A549 (cell line): ENCODE measurements around the gene MORN1. TPM values are rescaled to one million over a fixed set of nuclear protein-coding genes. Genes with fewer than 3 reads are reported as not detected.

Source experiments
- ATAC-seq, 2 experiments: fragments of 200-7000 bp in 1 of 2; fragments of >200 bp in 1 of 2; cut with Nextera tagmentation in 1 of 2; cut with Tn5 transposase in 1 of 2; 3 replicates each; pipeline versions ENCODE4 v1.8.0 to v1.9.1; 2018 to 2020; ENCODE audit warnings: mild to moderate bottlenecking in 1 of 2, moderate library complexity in 1 of 2
- CTCF ChIA-PET: fragments of 300-600 bp; sonication (Branson Sonifier 250); formaldehyde crosslinking; extraction: SDS; loops from one replicate; lab custom pipeline; 2021; ENCODE audit warnings: antibody characterized with exemption, inconsistent platforms; lab: Yijun Ruan, JAX
- POLR2A ChIA-PET: fragments of 350-600 bp; formaldehyde crosslinking; extraction: SDS; loops from one replicate; lab custom pipeline; 2021; ENCODE audit warnings: antibody characterized with exemption, inconsistent platforms; lab: Yijun Ruan, JAX
- DNase-seq, 2 experiments: peaks; one replicate each; pipeline versions ENCODE4 v3.0.0 to v3.0.0-alpha.2; 2011 to 2016; ENCODE audit warnings: low read depth in 1 of 2, low spot score in 1 of 2
- FAIRE-seq: peaks from 2 replicates; lab custom pipeline; 2011; peaks lifted over from hg19 to GRCh38; lab: Jason Lieb, UNC
- H3K27ac ChIP-seq, 2 experiments: fragments of >200 bp; sonication (Bioruptor Twin); formaldehyde crosslinking; 3 replicates each; pipeline ENCODE4 v1.5.1; 2016 to 2017
- H3K4me1 ChIP-seq: fragments of >200 bp; sonication (Bioruptor Twin); formaldehyde crosslinking; 3 replicates; pipeline ENCODE4 v1.6.1; 2016
- H3K4me2 ChIP-seq: fragments of >200 bp; sonication (Bioruptor Twin); formaldehyde crosslinking; 3 replicates; pipeline ENCODE4 v1.6.1; 2016
- H3K4me3 ChIP-seq: fragments of >200 bp; sonication (Bioruptor Twin); formaldehyde crosslinking; 3 replicates; pipeline ENCODE4 v1.5.1; 2016
- H3K9me3 ChIP-seq: fragments of >200 bp; sonication (Bioruptor Twin); formaldehyde crosslinking; 3 replicates; pipeline ENCODE4 v1.6.1; 2016
- BHLHE40 ChIP-seq: IDR thresholded peaks from 2 replicates; pipeline ENCODE4 v1.6.1; 2012; ENCODE audit warnings: low read depth, low read length, inconsistent platforms
- CBX8 ChIP-seq: fragments of 200-600 bp; sonication (generic); IDR thresholded peaks from 2 replicates; pipeline ENCODE4 v1.6.1; 2016
- CHD2 ChIP-seq: fragments of 150-350 bp; IDR thresholded peaks from 2 replicates; pipeline ENCODE4 v1.6.1; 2014; ENCODE audit warnings: low read length; ENCODE audit not compliant: partially characterized antibody
- CHD4 ChIP-seq: fragments of 200-600 bp; sonication (generic); IDR thresholded peaks from 2 replicates; pipeline ENCODE4 v1.6.1; 2016; ENCODE audit warnings: antibody characterized with exemption, mild to moderate bottlenecking, borderline replicate concordance
- CTCF ChIP-seq: fragments of >200 bp; sonication (Bioruptor Twin); formaldehyde crosslinking; IDR thresholded peaks from 3 replicates; pipeline ENCODE4 v1.5.1; 2016
- EHF ChIP-seq: fragments of 250-450 bp; sonication (Bioruptor Pico); IDR thresholded peaks from 2 replicates; pipeline ENCODE4 v1.5.0; 2020; ENCODE audit warnings: mild to moderate bottlenecking
- FOSL2 ChIP-seq, 2 experiments: fragments of 450-650 bp in 1 of 2; fragments of >200 bp in 1 of 2; sonication (Bioruptor Twin) in 1 of 2; formaldehyde crosslinking; IDR thresholded peaks; 2 replicates each; pipeline versions ENCODE4 v1.5.0 to v1.6.1; 2016 to 2020; ENCODE audit warnings: mild to moderate bottlenecking in 1 of 2, moderate library complexity in 1 of 2
- FOXS1 ChIP-seq: fragments of 250-450 bp; sonication (Bioruptor Pico); IDR thresholded peaks from 2 replicates; pipeline ENCODE4 v1.5.0; 2020; ENCODE audit warnings: mild to moderate bottlenecking, moderate library complexity
- GATA3 ChIP-seq: IDR thresholded peaks from 2 replicates; pipeline ENCODE4 v1.6.1; 2012; ENCODE audit warnings: borderline replicate concordance
- HDAC2 ChIP-seq: fragments of 200-600 bp; sonication (generic); IDR thresholded peaks from 2 replicates; pipeline ENCODE4 v1.6.1; 2016
- HEYL ChIP-seq: fragments of 250-450 bp; sonication (Bioruptor Pico); IDR thresholded peaks from 2 replicates; pipeline ENCODE4 v1.8.0; 2021; ENCODE audit warnings: mild to moderate bottlenecking, moderate library complexity
- HOXA7 ChIP-seq: fragments of 250-450 bp; sonication (Bioruptor Pico); IDR thresholded peaks from 2 replicates; pipeline ENCODE4 v1.5.0; 2020; ENCODE audit warnings: mild to moderate bottlenecking, moderate library complexity
- JUN ChIP-seq, 2 experiments: fragments of >200 bp; sonication (Bioruptor Twin); formaldehyde crosslinking; IDR thresholded peaks; 2 replicates in 1 of 2; 3 replicates in 1 of 2; pipeline ENCODE4 v1.6.1; 2016 to 2017
- KDM1A ChIP-seq: fragments of 200-600 bp; sonication (generic); IDR thresholded peaks from 2 replicates; pipeline ENCODE4 v1.6.1; 2016; ENCODE audit warnings: low read depth, mild to moderate bottlenecking
- MAFK ChIP-seq: fragments of 450-650 bp; IDR thresholded peaks from 2 replicates; pipeline ENCODE4 v1.6.1; 2014; ENCODE audit not compliant: partially characterized antibody
- MYC ChIP-seq: IDR thresholded peaks from 2 replicates; pipeline ENCODE4 v1.6.1; 2012; ENCODE audit warnings: mild to moderate bottlenecking, inconsistent platforms, low read length, improper control_type of control experiment, borderline replicate concordance
- PBX3 ChIP-seq: IDR thresholded peaks from 2 replicates; pipeline ENCODE4 v1.6.1; 2012
- PHF8 ChIP-seq: fragments of 200-600 bp; sonication (generic); IDR thresholded peaks from 2 replicates; pipeline ENCODE4 v1.6.1; 2016; ENCODE audit warnings: low read depth, mild to moderate bottlenecking, antibody characterized with exemption, moderate library complexity, borderline replicate concordance
- POLR2A ChIP-seq: IDR thresholded peaks from 2 replicates; pipeline ENCODE4 v1.6.1; 2012; ENCODE audit warnings: mild to moderate bottlenecking, low read length
- POLR2AphosphoS2 ChIP-seq: conservative IDR thresholded peaks from 2 replicates; pipeline ENCODE4 v1.6.1; 2012; ENCODE audit warnings: low read length, improper control_type of control experiment, inconsistent platforms
- RAD21 ChIP-seq, 2 experiments: fragments of >200 bp in 1 of 2; sonication (Bioruptor Twin) in 1 of 2; formaldehyde crosslinking in 1 of 2; IDR thresholded peaks in 1 of 2; conservative IDR thresholded peaks in 1 of 2; 2 replicates in 1 of 2; 3 replicates in 1 of 2; pipeline ENCODE4 v1.6.1; 2012 to 2018; ENCODE audit warnings: inconsistent platforms in 1 of 2
- RCOR1 ChIP-seq: fragments of 150-350 bp; IDR thresholded peaks from 2 replicates; pipeline ENCODE4 v1.6.1; 2014; ENCODE audit warnings: antibody characterized with exemption, low read length, low read depth
- SMC3 ChIP-seq: fragments of >200 bp; sonication (Bioruptor Twin); formaldehyde crosslinking; IDR thresholded peaks from 3 replicates; pipeline ENCODE4 v1.6.1; 2018; ENCODE audit warnings: inconsistent platforms
- TFCP2L1 ChIP-seq: fragments of 250-450 bp; sonication (Bioruptor Pico); IDR thresholded peaks from 2 replicates; pipeline ENCODE4 v1.5.0; 2021; ENCODE audit warnings: mild to moderate bottlenecking
- USF2 ChIP-seq: fragments of 450-650 bp; IDR thresholded peaks from 2 replicates; pipeline ENCODE4 v1.6.1; 2014; ENCODE audit warnings: antibody characterized with exemption
- ZC3H11A ChIP-seq: fragments of 450-650 bp; IDR thresholded peaks from 2 replicates; pipeline ENCODE4 v1.6.1; 2014; ENCODE audit warnings: antibody characterized with exemption, mild to moderate bottlenecking
- ZNF302 ChIP-seq: fragments of 250-450 bp; sonication (Bioruptor Pico); IDR thresholded peaks from 2 replicates; pipeline ENCODE4 v1.9.0; 2021; ENCODE audit warnings: inconsistent platforms, mild to moderate bottlenecking, moderate library complexity
- ZSCAN20 ChIP-seq: fragments of 250-450 bp; sonication (Bioruptor Pico); IDR thresholded peaks from 2 replicates; pipeline ENCODE4 v1.8.0; 2022; ENCODE audit warnings: mild to moderate bottlenecking, moderate library complexity
- WGBS: methylation state at CpG from one replicate; pipeline ENCODE4 v1.1.6; 2017; ENCODE audit errors: missing lambda C conversion rate; 5-methylcytosine and 5-hydroxymethylcytosine counted together
- polyA plus RNA-seq, 4 experiments: library from polyadenylated mRNA; depleted of rRNA in 3 of 4; stranded (reverse); fragments of >200 nt; fragmentation: RNase III in 1 of 4; extraction: RNeasy Plus Mini Kit Qiagen cat#74134 plus additional on column Dnase treatment in 1 of 4; gene quantifications; 2 replicates in 3 of 4; 3 replicates in 1 of 4; pipeline ENCODE4 v1.2.3, GENCODE V29; 2011 to 2017
- TF ChIP-seq, protein P1 (sequence below): fragments of 250-450 bp; sonication (Bioruptor Pico); IDR thresholded peaks from 2 replicates; pipeline ENCODE4 v1.5.0; 2021; ENCODE audit warnings: mild to moderate bottlenecking, moderate library complexity, borderline replicate concordance
- TF ChIP-seq, protein P2 (sequence below): IDR thresholded peaks from 2 replicates; pipeline ENCODE4 v1.6.1; 2012
- TF ChIP-seq, protein P3 (sequence below): fragments of >200 bp; sonication (Bioruptor Twin); formaldehyde crosslinking; IDR thresholded peaks from 3 replicates; pipeline ENCODE4 v1.6.1; 2016
- TF ChIP-seq, protein P4 (sequence below): fragments of >200 bp; sonication (Bioruptor Twin); formaldehyde crosslinking; IDR thresholded peaks from 2 replicates; pipeline ENCODE4 v1.6.1; 2016

The MORN1 gene
- polyA plus RNA-seq, 2 of the 4 experiments (the other 2 are of a cell fraction) = 6.9 to 8.9 TPM

- Histone ChIP-seq H3K4me2 (no peak overlapping the region), H3K9me3 (no peaks in the 10 kb centered on the region), H3K27ac (0 out of 6 replicates have a peak overlapping the region, but pooled peaks of 1 of the 2 experiments have one; percentile 21), H3K4me3 (no peak overlapping the region), H3K4me1 (0 out of 3 replicates have a peak, but pooled peaks cover 3% of the 10 kb centered on the region)
- WGBS = 75% methylated on average over 3 of the region's 7 CpGs
- ChIA-PET CTCF (no interaction called here), POLR2A (no interaction called here)
- FAIRE-seq (no peak), DNase-seq (no peak), ATAC-seq (peak in 1 of 2 experiments; percentile 16; a peak in 2 of 6 replicates)
- TF ChIP-seq, protein P1, sequence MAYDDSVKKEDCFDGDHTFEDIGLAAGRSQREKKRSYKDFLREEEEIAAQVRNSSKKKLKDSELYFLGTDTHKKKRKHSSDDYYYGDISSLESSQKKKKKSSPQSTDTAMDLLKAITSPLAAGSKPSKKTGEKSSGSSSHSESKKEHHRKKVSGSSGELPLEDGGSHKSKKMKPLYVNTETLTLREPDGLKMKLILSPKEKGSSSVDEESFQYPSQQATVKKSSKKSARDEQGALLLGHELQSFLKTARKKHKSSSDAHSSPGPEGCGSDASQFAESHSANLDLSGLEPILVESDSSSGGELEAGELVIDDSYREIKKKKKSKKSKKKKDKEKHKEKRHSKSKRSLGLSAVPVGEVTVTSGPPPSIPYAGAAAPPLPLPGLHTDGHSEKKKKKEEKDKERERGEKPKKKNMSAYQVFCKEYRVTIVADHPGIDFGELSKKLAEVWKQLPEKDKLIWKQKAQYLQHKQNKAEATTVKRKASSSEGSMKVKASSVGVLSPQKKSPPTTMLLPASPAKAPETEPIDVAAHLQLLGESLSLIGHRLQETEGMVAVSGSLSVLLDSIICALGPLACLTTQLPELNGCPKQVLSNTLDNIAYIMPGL (CRISPR knock-in tag) = no peak
- TF ChIP-seq PHF8 = no peak
- TF ChIP-seq RAD21 (conservative IDR thresholded peaks at IDR 0.05 in 1 of 2, IDR thresholded peaks at IDR 0.05 in 1 of 2) = no peak
- no peak for TF ChIP-seq RCOR1
- no peak for TF ChIP-seq FOXS1 (CRISPR knock-in tag)
- TF ChIP-seq TFCP2L1 = no peak
- no peak for TF ChIP-seq POLR2AphosphoS2
- no peak for TF ChIP-seq BHLHE40
- TF ChIP-seq HDAC2 = no peak
- TF ChIP-seq ZC3H11A = no peak
- TF ChIP-seq USF2 = no peak
- TF ChIP-seq MAFK = no peak
- TF ChIP-seq, protein P2, sequence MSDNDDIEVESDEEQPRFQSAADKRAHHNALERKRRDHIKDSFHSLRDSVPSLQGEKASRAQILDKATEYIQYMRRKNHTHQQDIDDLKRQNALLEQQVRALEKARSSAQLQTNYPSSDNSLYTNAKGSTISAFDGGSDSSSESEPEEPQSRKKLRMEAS = no peak
- TF ChIP-seq ZNF302 (CRISPR knock-in tag) = no peak
- no peak for TF ChIP-seq CHD2
- TF ChIP-seq CBX8 = no peak
- no peak for TF ChIP-seq FOSL2 (IDR thresholded peaks at IDR 0.05)
- no peak for TF ChIP-seq FOSL2 (CRISPR knock-in tag; IDR thresholded peaks at IDR 0.05)
- TF ChIP-seq HEYL (CRISPR knock-in tag) = no peak
- TF ChIP-seq CTCF = no peak
- TF ChIP-seq, protein P3, sequence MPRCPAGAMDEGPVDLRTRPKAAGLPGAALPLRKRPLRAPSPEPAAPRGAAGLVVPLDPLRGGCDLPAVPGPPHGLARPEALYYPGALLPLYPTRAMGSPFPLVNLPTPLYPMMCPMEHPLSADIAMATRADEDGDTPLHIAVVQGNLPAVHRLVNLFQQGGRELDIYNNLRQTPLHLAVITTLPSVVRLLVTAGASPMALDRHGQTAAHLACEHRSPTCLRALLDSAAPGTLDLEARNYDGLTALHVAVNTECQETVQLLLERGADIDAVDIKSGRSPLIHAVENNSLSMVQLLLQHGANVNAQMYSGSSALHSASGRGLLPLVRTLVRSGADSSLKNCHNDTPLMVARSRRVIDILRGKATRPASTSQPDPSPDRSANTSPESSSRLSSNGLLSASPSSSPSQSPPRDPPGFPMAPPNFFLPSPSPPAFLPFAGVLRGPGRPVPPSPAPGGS = no peak
These were observed 101.2 kb downstream of the MORN1 start for GRCh38 chr1:2290171-2290578.

- ATAC-seq (no peak), DNase-seq (no peak), FAIRE-seq (no peak)
- 0 out of 6 replicates have a peak overlapping the region, but pooled peaks of 1 of the 2 experiments have one; percentile 21 for H3K27ac ChIP-seq
- H3K9me3 ChIP-seq = no peaks in the 10 kb centered on the region
- H3K4me3 ChIP-seq = no peak overlapping the region
- 73% methylated on average over 8 of the region's 9 CpGs for WGBS
- H3K4me2 ChIP-seq = no peak overlapping the region
- CTCF ChIA-PET = interaction anchor here (1.2 kb wide), 1 partner anchor 9 kb away, joined by 3 read pairs; no protein-coding TSS in a partner anchor
- 0 out of 3 replicates have a peak, but pooled peaks cover 3% of the 10 kb centered on the region for H3K4me1 ChIP-seq
- POLR2A ChIA-PET = no interaction called here
- TF ChIP-seq EHF (no peak), CHD4 (no peak), PBX3 (no peak), HOXA7 (CRISPR knock-in tag) (no peak), MYC (no peak), JUN (IDR thresholded peaks at IDR 0.05) (no peak), CBX8 (no peak), POLR2A (no peak), POLR2AphosphoS2 (no peak), SMC3 (no peak), KDM1A (no peak), GATA3 (no peak), ZC3H11A (no peak), FOXS1 (CRISPR knock-in tag) (no peak), ZSCAN20 (no peak), HEYL (CRISPR knock-in tag) (no peak)
- TF ChIP-seq, protein P2 = no peak
- TF ChIP-seq, protein P4, sequence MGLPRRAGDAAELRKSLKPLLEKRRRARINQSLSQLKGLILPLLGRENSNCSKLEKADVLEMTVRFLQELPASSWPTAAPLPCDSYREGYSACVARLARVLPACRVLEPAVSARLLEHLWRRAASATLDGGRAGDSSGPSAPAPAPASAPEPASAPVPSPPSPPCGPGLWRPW = no peak
These were observed 101.7 kb downstream of the MORN1 start for GRCh38 chr1:2289607-2290006.
